ENCODE results near the gene RTF2. TPM values are rescaled to one million over a fixed set of nuclear protein-coding genes. Genes with fewer than 3 reads are reported as not detected.

RTF2 gene
- polyA plus RNA-seq, 1 donor: 84.7 TPM

GRCh38 chr20:56426026-56426425, 42.4 kb upstream of the RTF2 start:
- no peak overlapping the region for H3K4me3 ChIP-seq (ENCODE audit: low read length)
- no peak for DNase-seq
- WGBS (ENCODE audit: insufficient coverage, low lambda C conversion rate): no CpG with 5 or more reads among the region's 9 CpGs
- no peaks in the 10 kb centered on the region for H3K36me3 ChIP-seq (ENCODE audit: control insufficient read depth, insufficient read depth, low read length)
- no peaks in the 10 kb centered on the region for H3K9me3 ChIP-seq (ENCODE audit: control insufficient read depth, low read depth, low read length)
- H3K27ac ChIP-seq (ENCODE audit: low read length): no peak overlapping the region
- H3K27me3 ChIP-seq (ENCODE audit: control insufficient read depth, insufficient read depth, low read length): no peaks in the 10 kb centered on the region
- H3K4me1 ChIP-seq (ENCODE audit: control insufficient read depth, insufficient read depth, low read length): no peaks in the 10 kb centered on the region

DNA sequence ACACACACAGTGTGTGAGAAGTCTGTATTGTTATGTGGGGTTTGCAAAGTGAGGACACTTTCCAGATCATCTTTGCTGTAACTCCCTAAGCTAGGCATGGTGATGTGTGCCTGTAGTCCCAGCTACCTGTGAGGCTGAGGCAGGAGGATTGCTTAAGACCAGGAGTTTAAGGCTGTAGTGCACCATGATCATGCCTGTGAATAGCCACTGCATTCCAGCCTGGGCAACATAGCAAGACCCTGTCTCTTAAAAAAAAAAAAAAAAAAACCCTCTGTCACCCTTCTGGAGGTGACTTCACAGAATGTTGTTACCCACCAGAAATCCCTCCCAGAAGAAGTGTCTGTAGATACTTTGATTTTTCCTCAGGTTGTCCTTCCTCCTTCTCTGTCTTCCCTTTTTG, 41.5 kb upstream of the RTF2 start:
- no peak for DNase-seq
- Histone ChIP-seq H3K27me3 (ENCODE audit: control insufficient read depth, insufficient read depth, low read length) (no peaks in the 10 kb centered on the region), H3K4me3 (ENCODE audit: low read length) (no peak overlapping the region), H3K9me3 (ENCODE audit: control insufficient read depth, low read depth, low read length) (no peaks in the 10 kb centered on the region), H3K27ac (ENCODE audit: low read length) (no peak overlapping the region), H3K36me3 (ENCODE audit: control insufficient read depth, insufficient read depth, low read length) (no peaks in the 10 kb centered on the region), H3K4me1 (ENCODE audit: control insufficient read depth, insufficient read depth, low read length) (no peaks in the 10 kb centered on the region)

DNA sequence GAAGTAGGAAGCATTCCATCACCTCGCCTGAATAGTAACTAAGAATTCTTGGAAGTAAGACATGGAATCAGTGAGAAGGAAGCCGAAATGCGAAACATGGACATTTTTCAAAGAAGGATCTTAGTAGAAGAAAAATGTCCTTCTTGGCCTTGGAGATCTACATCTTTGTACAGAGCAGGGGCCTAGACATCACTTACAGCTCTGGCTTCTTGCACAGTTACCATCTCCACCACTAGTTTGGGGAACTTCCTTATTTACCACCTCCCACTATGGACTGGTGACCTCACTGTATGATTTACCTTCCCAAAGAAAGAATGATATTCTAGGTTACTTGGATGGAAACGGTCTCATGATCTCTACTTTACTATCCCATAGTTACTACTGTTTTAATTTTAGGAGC, 40.6 kb upstream of the RTF2 start:
- Histone ChIP-seq H3K4me3 (ENCODE audit: low read length) (no peak overlapping the region), H3K27ac (ENCODE audit: low read length) (no peak overlapping the region), H3K4me1 (ENCODE audit: control insufficient read depth, insufficient read depth, low read length) (no peaks in the 10 kb centered on the region), H3K9me3 (ENCODE audit: control insufficient read depth, low read depth, low read length) (no peaks in the 10 kb centered on the region), H3K36me3 (ENCODE audit: control insufficient read depth, insufficient read depth, low read length) (no peaks in the 10 kb centered on the region), H3K27me3 (ENCODE audit: control insufficient read depth, insufficient read depth, low read length) (no peaks in the 10 kb centered on the region)
- DNase-seq: no peak
- WGBS (ENCODE audit: insufficient coverage, low lambda C conversion rate): 88% methylated on average over 1 of the region's 4 CpGs

- DNase-seq: no peak
- H3K27ac ChIP-seq (ENCODE audit: low read length): no peak overlapping the region
- no CpG with 5 or more reads among the region's 5 CpGs for WGBS (ENCODE audit: insufficient coverage, low lambda C conversion rate)
Measured at GRCh38 chr20:56428410-56428809, 40.0 kb upstream of the RTF2 start.

DNA sequence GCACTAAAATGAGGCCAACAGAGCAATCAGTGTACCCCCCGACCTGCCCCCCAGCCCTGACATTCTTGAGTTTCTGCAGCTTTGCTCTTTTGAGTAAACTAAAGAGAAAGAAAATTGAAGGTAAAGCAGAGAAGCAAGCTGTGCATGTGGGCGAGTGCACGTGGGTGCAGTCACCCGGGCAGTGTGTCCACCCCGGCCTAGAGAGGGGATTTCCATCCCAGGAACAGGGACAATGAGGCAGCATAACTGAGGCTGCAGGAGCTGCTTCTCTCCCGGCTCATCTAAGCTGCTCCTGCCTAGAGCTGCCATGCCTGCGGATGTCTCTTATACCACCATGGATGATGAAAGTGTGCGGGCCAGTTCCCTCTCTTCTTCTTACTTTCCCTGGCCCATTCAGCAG, 39.5 kb upstream of the RTF2 start:
- H3K4me1 ChIP-seq (ENCODE audit: control insufficient read depth, insufficient read depth, low read length): no peaks in the 10 kb centered on the region
- no peak for DNase-seq
- no peaks in the 10 kb centered on the region for H3K36me3 ChIP-seq (ENCODE audit: control insufficient read depth, insufficient read depth, low read length)
- no peak overlapping the region for H3K27ac ChIP-seq (ENCODE audit: low read length)
- H3K9me3 ChIP-seq (ENCODE audit: control insufficient read depth, low read depth, low read length): no peaks in the 10 kb centered on the region
- H3K27me3 ChIP-seq (ENCODE audit: control insufficient read depth, insufficient read depth, low read length): no peaks in the 10 kb centered on the region
- no CpG with 5 or more reads among the region's 8 CpGs for WGBS (ENCODE audit: insufficient coverage, low lambda C conversion rate)
- no peak overlapping the region for H3K4me3 ChIP-seq (ENCODE audit: low read length)

More at GRCh38 chr20:56428410-56428809, 40.0 kb upstream of the RTF2 start:
- H3K4me3 ChIP-seq (ENCODE audit: low read length): no peak overlapping the region
- H3K4me1 ChIP-seq (ENCODE audit: control insufficient read depth, insufficient read depth, low read length): no peaks in the 10 kb centered on the region
- H3K9me3 ChIP-seq (ENCODE audit: control insufficient read depth, low read depth, low read length): no peaks in the 10 kb centered on the region
- H3K27me3 ChIP-seq (ENCODE audit: control insufficient read depth, insufficient read depth, low read length): no peaks in the 10 kb centered on the region
- H3K36me3 ChIP-seq (ENCODE audit: control insufficient read depth, insufficient read depth, low read length): no peaks in the 10 kb centered on the region

- no peak for DNase-seq
- Histone ChIP-seq H3K27me3 (ENCODE audit: control insufficient read depth, insufficient read depth, low read length) (no peaks in the 10 kb centered on the region), H3K9me3 (ENCODE audit: control insufficient read depth, low read depth, low read length) (no peaks in the 10 kb centered on the region), H3K36me3 (ENCODE audit: control insufficient read depth, insufficient read depth, low read length) (no peaks in the 10 kb centered on the region), H3K4me3 (ENCODE audit: low read length) (no peak overlapping the region), H3K4me1 (ENCODE audit: control insufficient read depth, insufficient read depth, low read length) (no peaks in the 10 kb centered on the region), H3K27ac (ENCODE audit: low read length) (no peak overlapping the region)
- WGBS (ENCODE audit: insufficient coverage, low lambda C conversion rate): 57% methylated on average over 6 of the region's 6 CpGs
Measured at GRCh38 chr20:56429502-56429901, 38.9 kb upstream of the RTF2 start.

GRCh38 chr20:56429941-56430340, 38.5 kb upstream of the RTF2 start:
- Histone ChIP-seq H3K36me3 (ENCODE audit: control insufficient read depth, insufficient read depth, low read length) (no peaks in the 10 kb centered on the region), H3K4me1 (ENCODE audit: control insufficient read depth, insufficient read depth, low read length) (no peaks in the 10 kb centered on the region), H3K4me3 (ENCODE audit: low read length) (no peak overlapping the region), H3K9me3 (ENCODE audit: control insufficient read depth, low read depth, low read length) (no peaks in the 10 kb centered on the region), H3K27me3 (ENCODE audit: control insufficient read depth, insufficient read depth, low read length) (no peaks in the 10 kb centered on the region), H3K27ac (ENCODE audit: low read length) (no peak overlapping the region)
- 33% methylated on average over 1 of the region's 4 CpGs for WGBS (ENCODE audit: insufficient coverage, low lambda C conversion rate)
- no peak for DNase-seq

DNA sequence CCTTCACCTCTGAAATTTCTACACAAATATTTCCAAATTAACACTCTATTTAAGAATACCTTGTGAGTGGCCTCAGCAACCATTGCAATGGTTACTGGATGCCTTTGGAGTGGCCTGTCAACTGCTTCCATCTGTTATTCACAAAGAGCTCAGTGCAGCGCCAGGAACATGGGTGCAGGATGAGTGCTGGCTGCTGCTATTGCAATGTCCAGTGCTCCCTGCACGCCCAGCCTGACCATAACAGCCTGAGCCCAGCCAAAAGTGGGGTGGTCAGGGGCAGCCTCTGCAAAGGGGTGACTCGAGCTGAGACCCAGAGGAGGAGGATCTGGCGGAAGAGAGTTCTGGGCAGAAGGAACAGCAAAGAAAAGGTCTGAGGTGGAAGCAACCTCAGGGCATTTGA, 38.0 kb upstream of the RTF2 start:
- Histone ChIP-seq H3K4me1 (ENCODE audit: control insufficient read depth, insufficient read depth, low read length) (no peaks in the 10 kb centered on the region), H3K4me3 (ENCODE audit: low read length) (no peak overlapping the region), H3K27ac (ENCODE audit: low read length) (no peak overlapping the region), H3K36me3 (ENCODE audit: control insufficient read depth, insufficient read depth, low read length) (no peaks in the 10 kb centered on the region), H3K9me3 (ENCODE audit: control insufficient read depth, low read depth, low read length) (no peaks in the 10 kb centered on the region), H3K27me3 (ENCODE audit: control insufficient read depth, insufficient read depth, low read length) (no peaks in the 10 kb centered on the region)
- DNase-seq: no peak
- WGBS (ENCODE audit: insufficient coverage, low lambda C conversion rate): 47% methylated on average over 3 of the region's 4 CpGs

GRCh38 chr20:56430957-56431356, 37.5 kb upstream of the RTF2 start:
- WGBS (ENCODE audit: insufficient coverage, low lambda C conversion rate): no CpG with 5 or more reads among the region's 1 CpG
- Histone ChIP-seq H3K27ac (ENCODE audit: low read length) (no peak overlapping the region), H3K36me3 (ENCODE audit: control insufficient read depth, insufficient read depth, low read length) (no peaks in the 10 kb centered on the region), H3K4me1 (ENCODE audit: control insufficient read depth, insufficient read depth, low read length) (no peaks in the 10 kb centered on the region), H3K9me3 (ENCODE audit: control insufficient read depth, low read depth, low read length) (no peaks in the 10 kb centered on the region), H3K27me3 (ENCODE audit: control insufficient read depth, insufficient read depth, low read length) (no peaks in the 10 kb centered on the region), H3K4me3 (ENCODE audit: low read length) (no peak overlapping the region)
- DNase-seq: no peak

GRCh38 chr20:56431471-56431870, 37.0 kb upstream of the RTF2 start:
- WGBS (ENCODE audit: insufficient coverage, low lambda C conversion rate): 71% methylated on average over 1 of the region's 3 CpGs
- Histone ChIP-seq H3K27ac (ENCODE audit: low read length) (no peak overlapping the region), H3K4me3 (ENCODE audit: low read length) (no peak overlapping the region), H3K4me1 (ENCODE audit: control insufficient read depth, insufficient read depth, low read length) (no peaks in the 10 kb centered on the region), H3K27me3 (ENCODE audit: control insufficient read depth, insufficient read depth, low read length) (no peaks in the 10 kb centered on the region), H3K36me3 (ENCODE audit: control insufficient read depth, insufficient read depth, low read length) (no peaks in the 10 kb centered on the region), H3K9me3 (ENCODE audit: control insufficient read depth, low read depth, low read length) (no peaks in the 10 kb centered on the region)
- DNase-seq: no peak

DNA sequence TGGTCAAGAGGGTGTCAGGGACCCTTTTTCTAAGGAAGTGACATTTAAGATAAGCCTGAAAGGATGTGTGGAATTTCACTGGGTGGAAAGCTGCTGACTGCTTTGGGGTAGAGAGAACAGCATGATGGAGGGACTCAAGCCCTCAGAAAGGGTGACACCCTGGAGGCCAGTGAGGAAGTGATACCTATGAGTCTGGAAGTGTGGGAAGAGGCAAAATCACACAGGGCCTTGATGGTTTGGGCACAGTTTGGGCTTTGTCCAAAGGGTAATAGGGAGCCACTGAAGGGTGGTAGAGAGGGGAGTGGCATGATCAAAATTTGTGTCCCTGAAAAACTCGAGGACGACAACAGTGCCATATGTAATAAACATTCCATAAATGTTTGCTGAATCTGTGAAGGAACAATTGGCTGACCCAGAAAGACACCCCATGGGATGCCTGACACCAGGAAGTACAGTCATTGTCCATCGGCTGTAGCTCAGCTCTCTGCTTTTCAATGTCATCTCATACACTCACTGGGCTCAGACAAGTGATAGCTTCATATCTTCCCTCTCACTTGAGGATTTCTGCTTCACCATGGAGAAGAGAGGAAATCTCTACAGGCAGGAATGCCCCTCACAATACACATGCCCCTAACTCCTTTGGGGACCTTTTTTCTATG, 35.1 kb upstream of the RTF2 start:
- Histone ChIP-seq H3K27ac (ENCODE audit: low read length) (no peak overlapping the region), H3K4me1 (ENCODE audit: control insufficient read depth, insufficient read depth, low read length) (no peaks in the 10 kb centered on the region), H3K9me3 (ENCODE audit: control insufficient read depth, low read depth, low read length) (no peaks in the 10 kb centered on the region), H3K4me3 (ENCODE audit: low read length) (no peak overlapping the region), H3K27me3 (ENCODE audit: control insufficient read depth, insufficient read depth, low read length) (no peaks in the 10 kb centered on the region), H3K36me3 (ENCODE audit: control insufficient read depth, insufficient read depth, low read length) (no peaks in the 10 kb centered on the region)
- 65% methylated on average over 2 of the region's 3 CpGs for WGBS (ENCODE audit: insufficient coverage, low lambda C conversion rate)
- no peak for DNase-seq

Data from large intestine (tissue), 3 donors.